Stimulated activated CD4-positive, alpha-beta T cell treated with anti-CD3 and anti-CD28 coated beads, Interleukin-12 subunit alpha, Interleukin-12 subunit beta, amount 100 ng/mL, for 48 hours (primary cell): Measurements from ENCODE around the gene KRT7.

ENCODE experiments used
- DNase-seq, 3 donors: peaks; one replicate each; pipeline ENCODE4 v3.0.0-alpha.2; 2020; ENCODE audit warnings: low read depth in 2 of 3, low spot score in 1 of 3

Gene KRT7

GRCh38 chr12:52296572-52297215 is 63.7 kb downstream of the KRT7 start:
- no peak for DNase-seq
